ENCODE data around the gene EAPP.

EAPP gene

GRCh38 chr14:34502001-34502400 is 37.5 kb downstream of the EAPP start:
- 84% methylated on average over 2 of the region's 2 CpGs for WGBS

GRCh38 chr14:34501004-34501580 is 38.4 kb downstream of the EAPP start:
- Histone ChIP-seq H3K4me3 (ENCODE audit: low read length) (no peak overlapping the region), H3K27me3 (ENCODE audit: insufficient read depth, low read length) (no peaks in the 10 kb centered on the region), H3K9ac (ENCODE audit: low read depth, low read length) (no peak overlapping the region), H3K27ac (ENCODE audit: low read depth, low read length) (no peak overlapping the region), H3K9me3 (ENCODE audit: insufficient read depth, low read depth, low read length) (no peaks in the 10 kb centered on the region), H3K4me1 (ENCODE audit: insufficient read depth, low read length) (peaks cover 25% of the 10 kb centered on the region), H3K36me3 (ENCODE audit: insufficient read depth, low read length) (no peaks in the 10 kb centered on the region)
- 97% methylated on average over 4 of the region's 5 CpGs for WGBS

More at GRCh38 chr14:34502001-34502400, 37.5 kb downstream of the EAPP start:
- peak overlapping the region; percentile 28; the same call in 1 of the 2 replicates for H3K27ac ChIP-seq (ENCODE audit: low read depth, low read length)
- H3K4me3 ChIP-seq (ENCODE audit: low read length): no peak overlapping the region
- H3K36me3 ChIP-seq (ENCODE audit: insufficient read depth, low read length): no peaks in the 10 kb centered on the region
- no peaks in the 10 kb centered on the region for H3K9me3 ChIP-seq (ENCODE audit: insufficient read depth, low read depth, low read length)
- H3K27me3 ChIP-seq (ENCODE audit: insufficient read depth, low read length): no peaks in the 10 kb centered on the region
- no peak overlapping the region for H3K9ac ChIP-seq (ENCODE audit: low read depth, low read length)
- peaks cover 19% of the 10 kb centered on the region for H3K4me1 ChIP-seq (ENCODE audit: insufficient read depth, low read length)

- Histone ChIP-seq H3K27me3 (ENCODE audit: insufficient read depth, low read length) (no peaks in the 10 kb centered on the region), H3K27ac (ENCODE audit: low read depth, low read length) (no peak overlapping the region), H3K4me3 (ENCODE audit: low read length) (no peak overlapping the region), H3K4me1 (ENCODE audit: insufficient read depth, low read length) (peaks cover 25% of the 10 kb centered on the region), H3K9me3 (ENCODE audit: insufficient read depth, low read depth, low read length) (no peaks in the 10 kb centered on the region), H3K9ac (ENCODE audit: low read depth, low read length) (no peak overlapping the region), H3K36me3 (ENCODE audit: insufficient read depth, low read length) (no peaks in the 10 kb centered on the region)
- WGBS: 94% methylated on average over 6 of the region's 6 CpGs
These were observed 40.7 kb downstream of the EAPP start for GRCh38 chr14:34498684-34499412.

- 17% methylated on average over 14 of the region's 14 CpGs for WGBS
- peaks cover 12% of the 10 kb centered on the region for H3K4me1 ChIP-seq (ENCODE audit: insufficient read depth, low read length)
- peak overlapping the region; percentile 68 for H3K27ac ChIP-seq (ENCODE audit: low read depth, low read length)
- no peaks in the 10 kb centered on the region for H3K9me3 ChIP-seq (ENCODE audit: insufficient read depth, low read depth, low read length)
- H3K36me3 ChIP-seq (ENCODE audit: insufficient read depth, low read length): no peaks in the 10 kb centered on the region
- peak overlapping the region; percentile 53; the same call in 1 of the 2 replicates for H3K9ac ChIP-seq (ENCODE audit: low read depth, low read length)
- H3K27me3 ChIP-seq (ENCODE audit: insufficient read depth, low read length): no peaks in the 10 kb centered on the region
- no peak overlapping the region for H3K4me3 ChIP-seq (ENCODE audit: low read length)
These were observed 42.6 kb downstream of the EAPP start for GRCh38 chr14:34496679-34497513.

GRCh38 chr14:34496007-34496678 is 43.4 kb downstream of the EAPP start:
- no peak overlapping the region for H3K9ac ChIP-seq (ENCODE audit: low read depth, low read length)

GRCh38 chr14:34489324-34489723 is 50.2 kb downstream of the EAPP start:
- H3K9ac ChIP-seq (ENCODE audit: low read depth, low read length): no peak overlapping the region
- H3K36me3 ChIP-seq (ENCODE audit: insufficient read depth, low read length): no peaks in the 10 kb centered on the region
- H3K4me3 ChIP-seq (ENCODE audit: low read length): no peak overlapping the region
- no peak overlapping the region for H3K27ac ChIP-seq (ENCODE audit: low read depth, low read length)
- H3K27me3 ChIP-seq (ENCODE audit: insufficient read depth, low read length): no peaks in the 10 kb centered on the region
- no peaks in the 10 kb centered on the region for H3K4me1 ChIP-seq (ENCODE audit: insufficient read depth, low read length)
- H3K9me3 ChIP-seq (ENCODE audit: insufficient read depth, low read depth, low read length): no peaks in the 10 kb centered on the region
- 93% methylated on average over 1 of the region's 1 CpG for WGBS

More at GRCh38 chr14:34496007-34496678, 43.4 kb downstream of the EAPP start:
- H3K27me3 ChIP-seq (ENCODE audit: insufficient read depth, low read length): no peaks in the 10 kb centered on the region
- WGBS: 93% methylated on average over 11 of the region's 11 CpGs
- no peak overlapping the region for H3K27ac ChIP-seq (ENCODE audit: low read depth, low read length)
- no peak overlapping the region for H3K4me3 ChIP-seq (ENCODE audit: low read length)
- H3K9me3 ChIP-seq (ENCODE audit: insufficient read depth, low read depth, low read length): no peaks in the 10 kb centered on the region
- H3K36me3 ChIP-seq (ENCODE audit: insufficient read depth, low read length): no peaks in the 10 kb centered on the region
- H3K4me1 ChIP-seq (ENCODE audit: insufficient read depth, low read length): peaks cover 12% of the 10 kb centered on the region

- no peak overlapping the region for H3K27ac ChIP-seq (ENCODE audit: low read depth, low read length)
- H3K9ac ChIP-seq (ENCODE audit: low read depth, low read length): no peak overlapping the region
- 96% methylated on average over 4 of the region's 7 CpGs for WGBS
- H3K9me3 ChIP-seq (ENCODE audit: insufficient read depth, low read depth, low read length): no peaks in the 10 kb centered on the region
- no peaks in the 10 kb centered on the region for H3K27me3 ChIP-seq (ENCODE audit: insufficient read depth, low read length)
- no peaks in the 10 kb centered on the region for H3K4me1 ChIP-seq (ENCODE audit: insufficient read depth, low read length)
- H3K4me3 ChIP-seq (ENCODE audit: low read length): no peak overlapping the region
- H3K36me3 ChIP-seq (ENCODE audit: insufficient read depth, low read length): no peaks in the 10 kb centered on the region
These were observed 51.0 kb downstream of the EAPP start for GRCh38 chr14:34488528-34488927.

- Histone ChIP-seq H3K9ac (ENCODE audit: low read depth, low read length) (no peak overlapping the region), H3K36me3 (ENCODE audit: insufficient read depth, low read length) (no peaks in the 10 kb centered on the region), H3K9me3 (ENCODE audit: insufficient read depth, low read depth, low read length) (no peaks in the 10 kb centered on the region), H3K4me1 (ENCODE audit: insufficient read depth, low read length) (peaks cover 5% of the 10 kb centered on the region; the same call in 1 of the 2 replicates), H3K27me3 (ENCODE audit: insufficient read depth, low read length) (no peaks in the 10 kb centered on the region), H3K4me3 (ENCODE audit: low read length) (no peak overlapping the region), H3K27ac (ENCODE audit: low read depth, low read length) (no peak overlapping the region)
- 98% methylated on average over 1 of the region's 1 CpG for WGBS
These were observed 54.8 kb downstream of the EAPP start for GRCh38 chr14:34484726-34485125.

GRCh38 chr14:34482463-34482862 is 57.0 kb downstream of the EAPP start:
- H3K27ac ChIP-seq (ENCODE audit: low read depth, low read length): no peak overlapping the region
- H3K27me3 ChIP-seq (ENCODE audit: insufficient read depth, low read length): no peaks in the 10 kb centered on the region
- H3K9me3 ChIP-seq (ENCODE audit: insufficient read depth, low read depth, low read length): no peaks in the 10 kb centered on the region
- peaks cover 5% of the 10 kb centered on the region; the same call in 1 of the 2 replicates for H3K4me1 ChIP-seq (ENCODE audit: insufficient read depth, low read length)
- no peak overlapping the region for H3K4me3 ChIP-seq (ENCODE audit: low read length)
- 92% methylated on average over 2 of the region's 2 CpGs for WGBS
- H3K36me3 ChIP-seq (ENCODE audit: insufficient read depth, low read length): no peaks in the 10 kb centered on the region
- H3K9ac ChIP-seq (ENCODE audit: low read depth, low read length): no peak overlapping the region

GRCh38 chr14:34479694-34480093 is 59.8 kb downstream of the EAPP start:
- H3K27me3 ChIP-seq (ENCODE audit: insufficient read depth, low read length): no peaks in the 10 kb centered on the region
- H3K4me1 ChIP-seq (ENCODE audit: insufficient read depth, low read length): peaks cover 5% of the 10 kb centered on the region; the same call in 1 of the 2 replicates
- H3K4me3 ChIP-seq (ENCODE audit: low read length): no peak overlapping the region
- no peak overlapping the region for H3K27ac ChIP-seq (ENCODE audit: low read depth, low read length)
- no peaks in the 10 kb centered on the region for H3K36me3 ChIP-seq (ENCODE audit: insufficient read depth, low read length)
- H3K9me3 ChIP-seq (ENCODE audit: insufficient read depth, low read depth, low read length): no peaks in the 10 kb centered on the region
- no peak overlapping the region for H3K9ac ChIP-seq (ENCODE audit: low read depth, low read length)
- 87% methylated on average over 4 of the region's 4 CpGs for WGBS

Measured in HUES64 (cell line).